Stomach (tissue), 9 donors: ENCODE measurements around the gene OGFR. TPM values are rescaled to one million over a fixed set of nuclear protein-coding genes. Genes with fewer than 3 reads are reported as not detected.

Source experiments
- DNase-seq, 2 donors: peaks; one replicate each; pipeline versions ENCODE4 v3.0.0 to v3.0.0-alpha.2; 2013 to 2019
- H3K27ac ChIP-seq, 5 donors: fragments of 200-600 bp in 4 of 5; sonication (generic) in 4 of 5; one replicate each; pipeline ENCODE4 v1.5.1; 2013 to 2019; ENCODE audit warnings: mild to moderate bottlenecking in 1 of 5, moderate library complexity in 1 of 5
- H3K27me3 ChIP-seq, 3 donors: fragments of 200-600 bp; sonication (generic); one replicate each; pipeline ENCODE4 v1.5.1; 2017 to 2019; ENCODE audit warnings: mixed run types in 1 of 3
- H3K36me3 ChIP-seq, 4 donors: fragments of 200-600 bp; sonication (generic); 1 replicate in 3 of 4; 2 replicates in 1 of 4; pipeline ENCODE4 v1.5.1; 2016 to 2019
- H3K4me1 ChIP-seq, 4 donors: fragments of 200-600 bp; sonication (generic); one replicate each; pipeline ENCODE4 v1.5.1; 2016 to 2019
- H3K4me3 ChIP-seq, 4 donors: fragments of 200-600 bp; sonication (generic) in 3 of 4; one replicate each; pipeline ENCODE4 v1.5.1; 2016 to 2019; ENCODE audit warnings: mild to moderate bottlenecking in 1 of 4
- H3K9me3 ChIP-seq, 4 donors: fragments of 200-600 bp; sonication (generic); one replicate each; pipeline ENCODE4 v1.5.1; 2016 to 2019
- CTCF ChIP-seq, 7 experiments: fragments of 450-650 bp in 4 of 7; fragments of 200-600 bp in 3 of 7; sonication (generic) in 3 of 7; IDR thresholded peaks; one replicate each; pipeline ENCODE4 v1.5.1; 2016 to 2019; ENCODE audit warnings: antibody characterized with exemption in 7 of 7, control low read depth in 2 of 7, mild to moderate bottlenecking in 1 of 7
- EP300 ChIP-seq: sonication (generic); formaldehyde crosslinking; IDR thresholded peaks from one replicate; pipeline ENCODE4 v1.6.1; 2017; ENCODE audit warnings: antibody characterized with exemption
- POLR2A ChIP-seq, 4 donors: fragments of 450-650 bp; IDR thresholded peaks; one replicate each; pipeline ENCODE4 v1.6.1; 2016; ENCODE audit warnings: antibody characterized with exemption in 4 of 4, control low read depth in 2 of 4, mild to moderate bottlenecking in 1 of 4, moderate library complexity in 1 of 4
- POLR2AphosphoS5 ChIP-seq, 3 donors: sonication (generic); formaldehyde crosslinking; IDR thresholded peaks; one replicate each; pipeline ENCODE4 v1.6.1; 2016; ENCODE audit warnings: antibody characterized with exemption in 3 of 3
- WGBS, 5 donors: extraction: QIAGEN DNeasy Blood & Tissue Kit in 3 of 5; methylation state at CpG; one replicate each; pipeline versions ENCODE4 v1.1.5 to v1.1.7; 2013 to 2018; 5-methylcytosine and 5-hydroxymethylcytosine counted together
- intact Hi-C: fragments of 100-400 bp; cut with DNase I; formaldehyde crosslinking; loops from one replicate; pipeline ENCODE4 v1.15.1; 2023; ENCODE audit warnings: low total_unique reads
- polyA plus RNA-seq, 3 donors: library from polyadenylated mRNA; stranded (reverse); fragments of 200-250 nt; gene quantifications; one replicate each; pipeline ENCODE4 v1.2.3, GENCODE V29; 2013
- total RNA-seq, 5 donors: library from RNA; depleted of rRNA; stranded (reverse); fragments of >200 nt; gene quantifications; one replicate each; pipeline versions ENCODE4 v1.1.0 to v1.2.3, GENCODE V29; 2014 to 2016
- donor health status: healthy with polysubstance abuse.
- donor health status: Bipolar disorder and iron deficiency.
- donor health status: healthy.

OGFR gene
- total and polyA plus RNA-seq, 8 donors = 20.1 to 75.3 (median 42.3) TPM

- Histone ChIP-seq H3K27me3 (peaks cover 5 to 46% (median 17%) of the 10 kb centered on the region in 3 donors), H3K36me3 (no peaks in the 10 kb centered on the region), H3K4me3 (no peak overlapping the region), H3K9me3 (no peaks in the 10 kb centered on the region), H3K4me1 (peaks cover 23 to 51% (median 41%) of the 10 kb centered on the region in 4 donors), H3K27ac (no peak overlapping the region)
- intact Hi-C loops = no loop called here
- DNase-seq = no peak
- no peak for TF ChIP-seq POLR2AphosphoS5 (IDR thresholded peaks at IDR 0.05)
- TF ChIP-seq CTCF (IDR thresholded peaks at IDR 0.05) = no peak
- no peak for TF ChIP-seq EP300
- no peak for TF ChIP-seq POLR2A (IDR thresholded peaks at IDR 0.05)
- 72 to 83% (median 74%) methylated on average over 6 to 7 of the region's 7 CpGs for WGBS, 5 donors
Measured at GRCh38 chr20:62822239-62822787, 17.7 kb downstream of the OGFR start.

- intact Hi-C loops = no loop called here
- peaks cover 1 to 38% (median 10%) of the 10 kb centered on the region in 3 donors for H3K27me3 ChIP-seq
- no peak overlapping the region for H3K27ac ChIP-seq
- 80 to 84% (median 83%) methylated on average over 20 to 24 of the region's 24 CpGs for WGBS, 5 donors
- H3K9me3 ChIP-seq = no peaks in the 10 kb centered on the region
- DNase-seq = peak; percentile 72 to 74
- H3K36me3 ChIP-seq = no peaks in the 10 kb centered on the region
- TF ChIP-seq CTCF (IDR thresholded peaks at IDR 0.05) = peak in 2 of 7 experiments; percentile 11 to 39
- TF ChIP-seq EP300 = no peak
- no peak overlapping the region for H3K4me3 ChIP-seq
- H3K4me1 ChIP-seq = peaks cover 22 to 44% (median 35%) of the 10 kb centered on the region in 4 donors
Measured at GRCh38 chr20:62822788-62823651, 18.4 kb downstream of the OGFR start.

- Histone ChIP-seq H3K27ac (peak overlapping the region in 2 of 5 donors; percentile 78 to 79), H3K36me3 (no peaks in the 10 kb centered on the region), H3K4me3 (peak overlapping the region in 2 of 4 donors; percentile 49 to 60), H3K9me3 (no peaks in the 10 kb centered on the region), H3K4me1 (peaks cover 13 to 36% (median 26%) of the 10 kb centered on the region in 4 donors), H3K27me3 (peaks cover 0 to 30% (median 7%) of the 10 kb centered on the region in 3 donors)
- TF ChIP-seq CTCF (IDR thresholded peaks at IDR 0.05) (no peak), POLR2A (IDR thresholded peaks at IDR 0.05) (no peak), EP300 (no peak), POLR2AphosphoS5 (IDR thresholded peaks at IDR 0.05) (no peak)
- intact Hi-C loops = no loop called here
- WGBS, 5 donors = 83 to 89% (median 86%) methylated on average over 20 to 38 of the region's 38 CpGs
- no peak for DNase-seq
Measured at GRCh38 chr20:62823688-62824475, 19.2 kb downstream of the OGFR start.
